GM12878 (cell line): Measurements from ENCODE around the gene VSIG10L. TPM values are rescaled to one million over a fixed set of nuclear protein-coding genes. Genes with fewer than 3 reads are reported as not detected.

Source experiments
- ATAC-seq: fragments of 200-7000 bp; cut with Tn5 transposase; 3 replicates; pipeline ENCODE4 v1.9.1; 2020; ENCODE audit warnings: mild to moderate bottlenecking, moderate library complexity
- BruUV-seq: library from RNA; stranded (reverse); fragments of 400-500 nt; replicated peaks from 2 replicates; lab custom pipeline; 2021; lab: Mats Ljungman, UMichigan
- CTCF ChIA-PET: fragments of 300-600 bp; sonication (Branson Sonifier 250); formaldehyde crosslinking; extraction: SDS; loops from one replicate; lab custom pipeline; 2021; ENCODE audit warnings: inconsistent platforms; lab: Yijun Ruan, JAX
- POLR2A ChIA-PET: fragments of 350-600 bp; formaldehyde crosslinking; extraction: SDS; loops from one replicate; lab custom pipeline; 2021; ENCODE audit warnings: inconsistent platforms; lab: Charles Lee
- RAD21 ChIA-PET: fragments of 300-600 bp; sonication (Branson Sonifier 250); formaldehyde crosslinking; loops from one replicate; lab custom pipeline; 2023; ENCODE audit warnings: antibody characterized with exemption; ENCODE audit not compliant: unreplicated experiment; lab: Charles Lee
- SMC1A ChIA-PET: fragments of 300-600 bp; sonication (Branson Sonifier 250); formaldehyde crosslinking; loops from one replicate; lab custom pipeline; 2023; ENCODE audit not compliant: unreplicated experiment, uncharacterized antibody; lab: Charles Lee
- DNase-seq: peaks from one replicate; pipeline ENCODE4 v3.0.0-alpha.2; 2011; ENCODE audit warnings: low read depth, low spot score
- FAIRE-seq: peaks from 3 replicates; lab custom pipeline; 2011; peaks lifted over from hg19 to GRCh38; lab: Jason Lieb, UNC
- H2AFZ ChIP-seq: 2 replicates; pipeline ENCODE4 v1.6.0; 2011; ENCODE audit warnings: low read depth, low read length, control low read depth; ENCODE audit not compliant: control insufficient read depth
- H3K27ac ChIP-seq: 2 replicates; pipeline ENCODE4 v1.5.1; 2011; ENCODE audit warnings: control low read depth; ENCODE audit not compliant: control insufficient read depth, insufficient read depth
- H3K27me3 ChIP-seq, 2 experiments: replicated peaks in 1 of 2; 2 replicates each; pipeline versions ENCODE4 v1.6.0 to v1.6.1; 2011; ENCODE audit warnings: low read length in 1 of 2; ENCODE audit not compliant: control insufficient read depth in 2 of 2, insufficient read depth in 2 of 2
- H3K36me3 ChIP-seq, 2 experiments: 2 replicates each; pipeline ENCODE4 v1.5.1; 2011; ENCODE audit warnings: low read length in 1 of 2; ENCODE audit not compliant: control insufficient read depth in 2 of 2, insufficient read depth in 2 of 2
- H3K4me1 ChIP-seq: 2 replicates; pipeline ENCODE4 v1.6.1; 2011; ENCODE audit warnings: mild to moderate bottlenecking, low read length, moderate library complexity, mixed read lengths; ENCODE audit not compliant: control insufficient read depth, insufficient read depth
- H3K4me2 ChIP-seq: 2 replicates; pipeline ENCODE4 v1.6.0; 2011; ENCODE audit warnings: control low read depth; ENCODE audit not compliant: control insufficient read depth, insufficient read depth
- H3K4me3 ChIP-seq: fragments of 200-600 bp; sonication (generic); 2 replicates; pipeline ENCODE4 v1.5.1; 2016
- H3K79me2 ChIP-seq: 2 replicates; pipeline ENCODE4 v1.6.0; 2011; ENCODE audit warnings: low read length; ENCODE audit not compliant: control insufficient read depth, insufficient read depth
- H3K9ac ChIP-seq: 2 replicates; pipeline ENCODE4 v1.8.0; 2011; ENCODE audit warnings: low read length, control low read depth, mixed read lengths; ENCODE audit not compliant: control insufficient read depth, insufficient read depth
- H3K9me3 ChIP-seq: replicated peaks from 3 replicates; pipeline ENCODE4 v1.5.1; 2011; ENCODE audit warnings: mild to moderate bottlenecking, low read length; ENCODE audit not compliant: control insufficient read depth, insufficient read depth
- H4K20me1 ChIP-seq: 2 replicates; pipeline ENCODE4 v1.6.0; 2011; ENCODE audit not compliant: control insufficient read depth, insufficient read depth
- MAX ChIP-seq: IDR thresholded peaks from 2 replicates; pipeline ENCODE4 v1.6.1; 2012; ENCODE audit warnings: low read depth, low read length, improper control_type of control experiment
- RB1 ChIP-seq: fragments of 450-650 bp; formaldehyde crosslinking; IDR thresholded peaks from 2 replicates; pipeline ENCODE4 v1.6.1; 2017; ENCODE audit warnings: mild to moderate bottlenecking, borderline replicate concordance
- RFX5 ChIP-seq: IDR thresholded peaks from 2 replicates; pipeline ENCODE4 v1.6.1; 2011; ENCODE audit warnings: low read depth, low read length, improper control_type of control experiment
- SMAD1 ChIP-seq: fragments of 450-650 bp; IDR thresholded peaks from 2 replicates; pipeline ENCODE4 v1.6.1; 2018; ENCODE audit warnings: mild to moderate bottlenecking, low read depth; ENCODE audit not compliant: partially characterized antibody
- STAT3 ChIP-seq: IDR thresholded peaks from 2 replicates; pipeline ENCODE4 v1.6.1; 2011; ENCODE audit warnings: low read depth, low read length, improper control_type of control experiment
- WGBS: methylation state at CpG from one replicate; pipeline ENCODE4 v1.1.6; 2016; ENCODE audit warnings: low lambda C conversion rate; ENCODE audit not compliant: insufficient replicate concordance, insufficient coverage; ENCODE audit errors: missing lambda C conversion rate; 5-methylcytosine and 5-hydroxymethylcytosine counted together
- in situ Hi-C: fragments of 300-500 bp; cut with MboI; formaldehyde crosslinking; loops from 9 replicates; pipeline ENCODE4 v1.14.3; 2018; ENCODE audit warnings: mixed read lengths
- intact Hi-C: fragments of 100-400 bp; cut with micrococcal nuclease; formaldehyde crosslinking; loops from one replicate; pipeline ENCODE4 v1.14.2; 2022; ENCODE audit not compliant: unreplicated experiment
- polyA plus RNA-seq, 11 experiments: library from polyadenylated mRNA; depleted of rRNA in 4 of 11; unstranded in 6 of 11; stranded (reverse) in 5 of 11; fragments of >200 nt; fragmentation: Nextera tagmentation in 4 of 11; fragmentation: Illumina TruSeq in 1 of 11; extraction: Ambion mirVana in 4 of 11; extraction: Trizol in 1 of 11; gene quantifications; 1 replicate in 1 of 11; 2 replicates in 10 of 11; pipeline versions ENCODE4 v1.2.1 to v1.2.3, GENCODE V29; 2011 to 2016; ENCODE audit warnings: inconsistent platforms in 2 of 11, missing spikeins in 2 of 11, low read depth in 1 of 11
- total RNA-seq, 4 experiments: library from RNA; depleted of rRNA in 3 of 4; stranded (reverse); fragments of >200 nt in 3 of 4; fragmentation: Illumina TruSeq in 1 of 4; extraction: Trizol in 1 of 4; gene quantifications; 2 replicates each; pipeline versions ENCODE4 v1.2.1 to v1.2.3, GENCODE V29; 2013 to 2021
- TF ChIP-seq, protein P1 (sequence below): IDR thresholded peaks from 2 replicates; pipeline ENCODE4 v1.6.1; 2011; ENCODE audit warnings: borderline replicate concordance, low read depth, mild to moderate bottlenecking, moderate library complexity, low read length; ENCODE audit not compliant: insufficient read depth, poor library complexity, severe bottlenecking

VSIG10L gene
- total and polyA plus RNA-seq, 10 of the 15 experiments (the other 5 are each of a cell fraction or from before 2014, with no cell fraction given), result 0.09 to 0.93 (median 0.49) TPM

GRCh38 chr19:51289635-51290034 is 52.3 kb downstream of the VSIG10L start (continued):
- TF ChIP-seq, protein P1, sequence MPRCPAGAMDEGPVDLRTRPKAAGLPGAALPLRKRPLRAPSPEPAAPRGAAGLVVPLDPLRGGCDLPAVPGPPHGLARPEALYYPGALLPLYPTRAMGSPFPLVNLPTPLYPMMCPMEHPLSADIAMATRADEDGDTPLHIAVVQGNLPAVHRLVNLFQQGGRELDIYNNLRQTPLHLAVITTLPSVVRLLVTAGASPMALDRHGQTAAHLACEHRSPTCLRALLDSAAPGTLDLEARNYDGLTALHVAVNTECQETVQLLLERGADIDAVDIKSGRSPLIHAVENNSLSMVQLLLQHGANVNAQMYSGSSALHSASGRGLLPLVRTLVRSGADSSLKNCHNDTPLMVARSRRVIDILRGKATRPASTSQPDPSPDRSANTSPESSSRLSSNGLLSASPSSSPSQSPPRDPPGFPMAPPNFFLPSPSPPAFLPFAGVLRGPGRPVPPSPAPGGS, result no peak
- TF ChIP-seq RB1, result no peak
- TF ChIP-seq RFX5, result no peak

DNA sequence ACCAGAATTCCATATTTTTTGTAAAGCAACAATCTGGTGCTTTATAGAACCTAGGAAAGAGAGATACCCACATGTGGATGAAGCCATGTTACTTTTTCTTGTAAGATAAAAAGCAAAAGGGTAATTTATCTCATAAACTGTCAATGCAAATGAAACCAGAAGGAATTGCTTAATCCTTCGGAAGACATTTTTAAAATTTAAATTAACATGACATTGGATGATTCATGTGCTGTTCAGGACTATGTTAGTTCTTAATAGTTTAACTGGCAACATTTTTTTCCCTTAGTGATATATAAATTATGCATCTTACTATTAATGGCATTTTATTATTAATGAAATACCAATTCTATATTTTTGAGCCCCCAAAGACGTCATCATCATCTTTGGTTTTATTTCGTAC is 56.3 kb downstream of the VSIG10L start:
- H2AFZ ChIP-seq, result no peak overlapping the region
- no peak overlapping the region for H3K9ac ChIP-seq
- no peaks in the 10 kb centered on the region for H4K20me1 ChIP-seq
- H3K27me3 ChIP-seq, result peaks cover 0 to 3% of the 10 kb centered on the region in 2 experiments; a peak in 1 of 4 replicates
- no peak overlapping the region for H3K4me2 ChIP-seq
- RAD21 ChIA-PET, result interaction anchor here (0.6 kb wide), 1 partner anchor 28 kb away, joined by 3 read pairs; no protein-coding TSS in a partner anchor
- H3K4me3 ChIP-seq, result no peak overlapping the region
- no peaks in the 10 kb centered on the region for H3K9me3 ChIP-seq
- BruUV-seq, result no TSS peak
- CTCF ChIA-PET, result no interaction called here
- WGBS, result 0% methylated on average over 3 of the region's 3 CpGs
- no peaks in the 10 kb centered on the region for H3K36me3 ChIP-seq
- DNase-seq (no peak), FAIRE-seq (no peak), ATAC-seq (no peak)
- no peaks in the 10 kb centered on the region for H3K79me2 ChIP-seq
- intact Hi-C loops, result no loop called here
- no peaks in the 10 kb centered on the region for H3K4me1 ChIP-seq
- no peak overlapping the region for H3K27ac ChIP-seq
- in situ Hi-C loops, result no loop called here
- no peak for TF ChIP-seq STAT3
- SMC1A ChIA-PET, result no interaction called here
- POLR2A ChIA-PET, result no interaction called here

DNA sequence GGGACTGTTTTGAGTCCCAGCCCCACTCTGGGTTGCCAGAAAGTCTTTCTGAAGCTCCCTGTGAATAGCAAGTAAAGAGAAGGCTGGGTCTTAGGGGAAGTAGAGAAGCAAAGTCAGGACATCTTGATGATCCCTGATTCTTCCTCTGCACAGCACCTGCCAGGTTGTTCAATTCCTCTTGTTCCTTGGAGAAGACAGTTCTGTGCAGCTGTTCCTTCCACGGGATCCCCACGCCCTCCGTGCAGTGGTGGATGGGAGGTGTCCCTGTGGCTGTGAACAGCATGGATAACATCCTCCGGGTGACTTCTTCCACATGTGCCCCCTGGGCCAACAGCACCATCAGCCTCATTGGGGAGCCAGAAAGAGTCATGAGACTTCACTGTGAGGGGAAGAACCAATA is 59.6 kb downstream of the VSIG10L start:
- ChIA-PET RAD21 (no interaction called here), SMC1A (no interaction called here), CTCF (interaction anchor here (1.8 kb wide), 1 partner anchor 23 kb away, joined by 3 read pairs; no protein-coding TSS in a partner anchor), POLR2A (no interaction called here)
- 14% methylated on average over 4 of the region's 4 CpGs for WGBS
- Histone ChIP-seq H2AFZ (no peak overlapping the region), H3K79me2 (no peaks in the 10 kb centered on the region), H3K9me3 (no peaks in the 10 kb centered on the region; the same call in 2 of the 3 replicates), H3K27ac (no peak overlapping the region), H3K27me3 (no peaks in the 10 kb centered on the region), H4K20me1 (no peaks in the 10 kb centered on the region), H3K9ac (no peak overlapping the region), H3K4me3 (no peak overlapping the region), H3K4me2 (no peak overlapping the region), H3K4me1 (no peaks in the 10 kb centered on the region), H3K36me3 (no peaks in the 10 kb centered on the region)
- BruUV-seq, result no TSS peak
- no peak for DNase-seq
- no peak for ATAC-seq
- TF ChIP-seq SMAD1, result no peak
- TF ChIP-seq MAX, result no peak
- no peak for FAIRE-seq
- intact Hi-C loops (no loop called here), in situ Hi-C loops (no loop called here)
